HG03097 (cell line): ENCODE data around the gene ATG9B.

Experiments
- ATAC-seq: cut with Tn5 transposase; IDR thresholded peaks from one replicate; pipeline ENCODE4 v1.9.1; 2021; ENCODE audit not compliant: unreplicated experiment, low FRiP score

The ATG9B gene

GRCh38 chr7:150988230-150989226, 35.8 kb downstream of the ATG9B start:
- no peak for ATAC-seq

DNA sequence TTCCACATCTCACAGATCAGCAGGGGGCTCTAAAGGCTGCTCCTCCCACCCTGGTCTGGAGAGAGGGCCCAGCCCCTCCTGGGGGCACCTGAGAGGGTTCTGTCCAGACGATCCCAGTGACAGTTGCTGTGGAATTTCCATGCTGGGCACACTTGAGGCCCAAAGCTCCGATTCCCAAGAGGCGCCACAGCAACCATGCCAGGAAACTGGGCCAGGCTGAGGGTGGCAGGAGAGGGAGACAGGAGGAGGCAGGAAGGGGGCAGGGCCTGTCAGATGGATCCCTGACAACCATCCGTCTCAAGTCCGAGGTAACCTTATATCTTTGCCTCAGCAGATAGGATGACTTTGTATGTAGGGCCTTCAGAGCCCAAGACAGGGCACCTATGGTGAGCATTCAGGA, 37.7 kb downstream of the ATG9B start:
- ATAC-seq, result no peak

- ATAC-seq, result no peak
Observed at GRCh38 chr7:150986099-150986512, 38.2 kb downstream of the ATG9B start.

GRCh38 chr7:150983893-150984368, 40.4 kb downstream of the ATG9B start:
- no peak for ATAC-seq

DNA sequence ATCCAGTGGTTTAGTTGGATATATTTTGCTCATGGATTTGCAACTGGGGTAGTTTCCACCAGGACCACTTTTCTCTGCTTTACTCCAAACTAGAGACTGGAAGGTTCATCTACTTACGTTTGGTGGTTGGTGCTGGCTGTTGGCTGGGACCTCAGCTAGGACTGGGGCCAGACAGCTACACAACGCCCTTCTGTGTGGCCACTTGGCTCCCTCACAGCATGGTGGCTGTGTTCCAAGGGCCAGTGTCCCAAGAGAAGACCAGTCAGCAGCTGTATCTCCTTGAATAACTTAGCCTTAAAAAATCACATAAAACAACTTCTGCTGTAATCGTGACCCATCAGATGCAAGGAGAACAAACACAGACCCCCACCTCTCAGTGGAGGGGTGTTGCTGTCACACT, 41.9 kb downstream of the ATG9B start:
- no peak for ATAC-seq

DNA sequence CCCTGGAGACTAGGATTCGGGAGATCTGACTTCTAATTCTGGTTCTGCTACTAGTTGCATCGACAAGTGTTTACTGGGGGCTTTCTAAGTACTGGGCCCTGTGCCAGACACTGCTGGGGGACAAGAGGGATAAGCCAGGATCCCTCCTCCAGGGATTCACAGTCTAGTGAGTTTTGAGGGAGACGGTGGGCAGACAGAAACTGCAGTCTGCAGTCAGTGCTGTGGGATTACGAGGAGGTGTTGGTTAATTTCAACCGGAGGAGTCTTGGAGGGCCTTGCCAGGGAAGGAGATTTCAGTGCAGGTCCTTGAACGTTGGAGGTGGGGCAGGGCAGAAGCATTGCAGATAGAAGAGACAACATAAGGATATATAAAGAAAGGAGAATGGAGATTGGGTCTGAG, 42.6 kb downstream of the ATG9B start:
- no peak for ATAC-seq

DNA sequence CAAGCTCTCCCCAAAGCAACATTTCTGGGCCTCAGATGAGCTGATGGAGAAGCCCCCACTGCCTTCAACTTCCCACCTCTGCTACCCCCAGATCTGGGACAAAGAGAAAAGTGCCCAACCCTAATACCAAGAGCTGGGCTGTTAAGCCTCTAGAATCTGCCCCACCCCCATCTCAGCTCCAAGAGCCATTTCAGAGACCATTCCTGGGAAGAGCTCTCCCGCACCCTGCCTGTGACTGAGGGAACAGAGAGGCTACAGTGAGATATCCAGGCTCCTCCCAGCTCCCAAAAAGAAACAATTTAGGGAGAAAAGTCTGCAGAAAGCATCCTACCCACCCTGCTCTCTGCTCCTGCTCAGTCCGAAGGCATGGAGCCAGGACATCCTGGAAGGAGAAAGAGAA, 43.6 kb downstream of the ATG9B start:
- ATAC-seq, result no peak

DNA sequence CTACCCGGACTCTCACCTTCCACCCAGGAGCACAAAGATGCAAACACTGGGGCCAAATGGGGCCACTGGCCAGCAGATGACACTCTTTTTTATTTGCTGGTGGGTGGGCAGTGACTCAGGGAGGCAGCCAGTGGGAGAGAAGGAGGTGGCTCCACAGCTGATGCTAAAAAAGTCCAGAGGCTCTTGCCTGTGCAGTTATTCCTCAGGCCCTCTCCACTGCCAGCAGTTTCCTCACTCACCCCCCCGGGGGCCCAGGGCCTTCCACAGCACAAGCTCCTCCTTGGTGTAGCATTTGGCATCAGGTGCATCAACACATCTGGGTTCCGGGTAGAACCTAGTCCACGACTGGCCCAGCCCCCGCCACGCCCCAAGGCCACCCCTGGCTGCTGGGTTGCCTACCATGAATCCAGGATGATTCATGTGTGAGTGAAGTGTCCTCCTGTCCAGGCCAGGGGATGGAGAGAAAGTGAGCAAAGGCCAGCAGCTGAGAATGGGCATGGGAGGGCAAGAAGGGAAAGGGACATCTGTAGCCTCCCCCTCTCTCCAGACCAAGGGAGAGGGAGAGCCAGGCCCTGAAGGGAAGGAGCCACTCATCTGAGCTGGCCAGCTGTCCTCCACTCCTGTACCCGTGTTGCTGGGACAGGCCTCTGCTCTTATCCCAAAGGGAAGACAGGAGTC, 44.4 kb downstream of the ATG9B start:
- ATAC-seq, result no peak

- ATAC-seq, result no peak
Observed at GRCh38 chr7:150978126-150978789, 46.0 kb downstream of the ATG9B start, which contains the start of gene KCNH2. TSS of gene KCNH2 (minus strand) at chr7:150978321. CDS start at chr7:150977913, 408 bp downstream.

GRCh38 chr7:150977382-150978125, 46.7 kb downstream of the ATG9B start:
- ATAC-seq, result no peak

GRCh38 chr7:150976529-150977381, 47.5 kb downstream of the ATG9B start:
- ATAC-seq, result no peak

GRCh38 chr7:150975536-150976319, 48.6 kb downstream of the ATG9B start:
- ATAC-seq, result no peak

DNA sequence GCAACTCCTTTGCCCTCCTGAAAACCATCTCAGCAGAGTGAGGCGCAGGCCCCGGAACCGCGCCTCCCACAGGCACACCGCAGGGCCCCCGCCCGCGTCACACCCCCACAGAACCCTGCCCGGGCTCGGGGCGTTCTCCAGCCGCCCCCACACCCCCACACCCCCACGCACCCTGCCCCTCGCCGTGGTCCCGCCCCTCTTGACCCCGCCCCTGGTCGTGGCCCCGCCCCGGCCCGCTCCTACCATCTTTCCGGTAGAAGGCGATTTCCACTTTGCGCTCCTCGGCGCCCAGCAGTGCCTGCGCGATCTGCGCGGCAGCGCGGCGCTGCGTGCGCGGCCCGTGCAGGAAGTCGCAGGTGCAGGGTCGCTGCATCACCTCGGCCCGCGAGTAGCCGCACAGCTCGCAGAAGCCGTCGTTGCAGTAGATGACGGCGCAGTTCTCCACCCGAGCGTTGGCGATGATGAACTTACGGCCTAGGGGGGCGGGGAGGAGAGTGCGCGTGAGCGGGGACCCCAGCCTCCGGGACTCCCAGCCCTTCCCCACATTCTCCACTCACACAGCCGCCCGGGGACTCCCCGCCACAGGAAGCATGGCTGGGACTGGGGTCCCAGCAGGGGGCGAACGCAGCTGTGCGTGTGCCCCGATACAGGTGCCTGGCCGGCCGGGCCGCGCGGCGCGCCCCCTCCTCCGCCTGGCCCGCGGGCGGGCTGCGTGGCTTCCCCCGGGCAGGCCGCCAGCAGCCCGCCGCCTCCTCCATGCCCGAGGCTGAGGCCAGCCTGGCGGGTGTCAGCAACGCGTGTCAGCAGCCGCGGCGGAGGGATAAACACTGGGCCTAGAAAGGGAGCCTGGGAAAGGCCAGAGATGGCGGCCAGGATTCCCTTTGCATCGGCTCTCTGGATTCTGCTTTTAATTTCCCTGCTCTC, 49.6 kb downstream of the ATG9B start:
- no peak for ATAC-seq

- no peak for ATAC-seq
Observed at GRCh38 chr7:150973571-150974451, 50.5 kb downstream of the ATG9B start.

DNA sequence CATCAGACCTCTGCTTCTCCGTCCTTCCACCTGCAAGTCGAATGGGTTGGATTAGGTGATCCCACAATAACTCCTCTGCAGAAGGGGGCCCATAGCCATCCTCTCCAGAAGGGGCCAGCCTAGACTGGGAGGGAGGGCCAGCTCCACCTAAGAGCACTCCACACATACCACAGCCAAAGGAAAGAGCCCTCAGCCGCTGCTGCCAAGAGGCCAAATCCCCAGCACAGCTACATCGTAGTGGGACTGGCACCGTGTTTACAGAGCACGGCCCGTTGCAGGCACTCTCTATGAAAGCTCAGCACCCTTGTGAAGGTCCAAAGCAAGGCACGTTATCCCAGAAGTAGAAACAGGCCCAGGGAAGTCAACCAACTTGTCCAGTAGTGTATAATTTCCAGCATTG, 51.6 kb downstream of the ATG9B start:
- ATAC-seq, result no peak

DNA sequence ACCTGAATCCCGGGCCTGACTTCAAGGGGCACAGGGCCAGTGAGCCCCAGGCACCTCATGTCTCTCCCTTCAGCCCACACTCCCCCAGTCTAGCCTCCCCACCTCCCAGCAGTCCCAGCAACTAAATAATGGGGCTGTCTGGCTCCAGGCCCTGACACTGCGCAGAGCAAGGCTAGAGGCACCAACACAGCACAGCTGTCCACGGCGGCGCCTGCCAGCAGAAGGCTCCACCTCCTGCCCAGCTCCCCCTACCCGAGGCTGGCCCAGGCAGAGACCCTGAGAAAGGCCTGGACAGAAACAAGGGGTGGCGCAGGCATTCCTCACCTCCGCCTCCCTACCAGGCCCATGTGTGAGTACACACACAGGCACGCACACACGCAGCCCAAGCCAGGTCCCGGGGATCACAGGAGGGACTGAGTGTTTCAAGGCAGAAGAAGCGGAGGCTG, 52.2 kb downstream of the ATG9B start:
- no peak for ATAC-seq
